PC-3 (cell line): ENCODE results near the gene C19orf25.

ENCODE experiments used
- EZH2 ChIP-seq: fragments of 300-600 bp; sonication (generic); IDR thresholded peaks from one replicate; pipeline ENCODE4 v1.6.1; 2017; ENCODE audit warnings: antibody characterized with exemption, mild to moderate bottlenecking, low read length; ENCODE audit not compliant: unreplicated experiment
- TF ChIP-seq, protein P1 (sequence below): fragments of 300-600 bp; sonication (generic); conservative IDR thresholded peaks from 2 replicates; pipeline ENCODE4 v1.5.1; 2017; ENCODE audit warnings: antibody characterized with exemption, low read depth, mild to moderate bottlenecking, low read length

DNA sequence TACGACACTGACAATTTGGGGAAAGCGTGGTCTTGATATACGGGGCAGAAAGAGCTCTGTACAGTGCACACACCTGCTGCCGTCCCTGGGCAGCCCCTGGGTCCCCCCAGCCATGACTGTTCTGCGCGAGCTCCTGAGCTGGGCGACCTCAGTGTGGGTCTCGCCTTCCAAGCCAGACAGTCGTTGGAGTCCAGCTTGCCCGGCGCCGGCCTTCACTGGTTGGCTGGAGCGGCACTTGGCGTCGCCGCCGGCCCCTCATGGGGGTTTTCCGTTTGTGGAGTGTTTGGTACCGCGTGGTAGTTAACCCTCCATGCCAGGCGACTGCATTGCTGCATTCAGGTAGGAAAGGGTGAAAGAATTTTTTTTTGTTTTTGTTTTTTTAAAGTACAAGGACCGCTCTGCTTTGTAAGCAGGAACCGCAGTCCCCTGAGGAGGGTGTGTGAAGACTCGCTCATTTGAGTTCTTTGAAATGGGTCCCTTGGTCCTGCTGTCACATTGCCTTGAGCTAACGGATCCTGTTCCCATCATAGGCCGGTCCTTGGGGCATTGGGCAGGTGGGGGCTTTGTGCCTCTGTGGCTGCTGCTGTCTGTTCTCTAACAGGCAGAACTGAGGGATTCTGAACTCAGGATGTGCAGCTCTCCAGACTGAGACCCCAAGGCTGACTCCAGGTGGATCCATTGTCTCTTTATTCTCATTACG, 51.6 kb downstream of the C19orf25 start:
- TF ChIP-seq EZH2 = no peak
- TF ChIP-seq, protein P1, sequence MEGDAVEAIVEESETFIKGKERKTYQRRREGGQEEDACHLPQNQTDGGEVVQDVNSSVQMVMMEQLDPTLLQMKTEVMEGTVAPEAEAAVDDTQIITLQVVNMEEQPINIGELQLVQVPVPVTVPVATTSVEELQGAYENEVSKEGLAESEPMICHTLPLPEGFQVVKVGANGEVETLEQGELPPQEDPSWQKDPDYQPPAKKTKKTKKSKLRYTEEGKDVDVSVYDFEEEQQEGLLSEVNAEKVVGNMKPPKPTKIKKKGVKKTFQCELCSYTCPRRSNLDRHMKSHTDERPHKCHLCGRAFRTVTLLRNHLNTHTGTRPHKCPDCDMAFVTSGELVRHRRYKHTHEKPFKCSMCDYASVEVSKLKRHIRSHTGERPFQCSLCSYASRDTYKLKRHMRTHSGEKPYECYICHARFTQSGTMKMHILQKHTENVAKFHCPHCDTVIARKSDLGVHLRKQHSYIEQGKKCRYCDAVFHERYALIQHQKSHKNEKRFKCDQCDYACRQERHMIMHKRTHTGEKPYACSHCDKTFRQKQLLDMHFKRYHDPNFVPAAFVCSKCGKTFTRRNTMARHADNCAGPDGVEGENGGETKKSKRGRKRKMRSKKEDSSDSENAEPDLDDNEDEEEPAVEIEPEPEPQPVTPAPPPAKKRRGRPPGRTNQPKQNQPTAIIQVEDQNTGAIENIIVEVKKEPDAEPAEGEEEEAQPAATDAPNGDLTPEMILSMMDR = no peak
